Right lobe of liver (tissue), 6 donors: Measurements from ENCODE around the gene MEI1. TPM values are rescaled to one million over a fixed set of nuclear protein-coding genes. Genes with fewer than 3 reads are reported as not detected.

Source experiments
- ATAC-seq, 4 donors: fragments of 200-7000 bp; cut with Tn5 transposase; one replicate each; pipeline ENCODE4 v1.9.1; 2020; ENCODE audit warnings: mild to moderate bottlenecking in 4 of 4, moderate library complexity in 4 of 4
- DNase-seq, 3 donors: peaks; one replicate each; pipeline ENCODE4 v3.0.0-alpha.2; 2020
- H3K27ac ChIP-seq, 3 donors: fragments of 200-600 bp; one replicate each; pipeline ENCODE4 v1.8.0; 2022
- H3K27me3 ChIP-seq, 2 donors: fragments of 200-600 bp; one replicate each; pipeline ENCODE4 v1.8.0; 2022
- H3K36me3 ChIP-seq, 4 donors: fragments of 200-600 bp; sonication (generic) in 1 of 4; one replicate each; pipeline versions ENCODE4 v1.5.1 to v1.8.0; 2017 to 2022; ENCODE audit warnings: control low read depth in 1 of 4
- H3K4me1 ChIP-seq, 4 donors: fragments of 200-600 bp; sonication (generic) in 1 of 4; one replicate each; pipeline versions ENCODE4 v1.5.1 to v1.8.0; 2017 to 2022; ENCODE audit warnings: control low read depth in 1 of 4
- H3K4me3 ChIP-seq, 3 donors: fragments of 200-600 bp; one replicate each; pipeline ENCODE4 v1.8.0; 2022
- H3K9me3 ChIP-seq, 4 donors: fragments of 200-600 bp; sonication (generic) in 1 of 4; one replicate each; pipeline versions ENCODE4 v1.5.1 to v1.8.0; 2017 to 2022; ENCODE audit warnings: control low read depth in 1 of 4
- CTCF ChIP-seq, 4 donors: fragments of 200-600 bp in 3 of 4; fragments of 450-650 bp in 1 of 4; IDR thresholded peaks; one replicate each; pipeline versions ENCODE4 v1.5.1 to v1.8.0; 2016 to 2022; ENCODE audit warnings: antibody characterized with exemption in 4 of 4, mild to moderate bottlenecking in 2 of 4
- POLR2A ChIP-seq: fragments of 450-650 bp; IDR thresholded peaks from one replicate; pipeline ENCODE4 v1.6.1; 2017; ENCODE audit warnings: antibody characterized with exemption, mild to moderate bottlenecking
- WGBS: methylation state at CpG from one replicate; pipeline ENCODE4 v1.1.6; 2018; ENCODE audit warnings: low coverage, low lambda C conversion rate; ENCODE audit not compliant: insufficient coverage; ENCODE audit errors: missing lambda C conversion rate; 5-methylcytosine and 5-hydroxymethylcytosine counted together
- intact Hi-C, 2 donors: fragments of 100-400 bp; cut with DNase I; formaldehyde crosslinking; loops; one replicate each; pipeline versions ENCODE4 v1.11.2 to v1.14.1; 2022
- total RNA-seq, 6 experiments: library from RNA; depleted of rRNA in 2 of 6; stranded (reverse); fragments of >200 nt in 2 of 6; fragmentation: NEBNext Ultra II Directional in 3 of 6; extraction: Animal tissue kit (Norgen Biotek cat#: 25700) in 3 of 6; gene quantifications; one replicate each; pipeline versions ENCODE4 v1.1.0 to v1.2.4, GENCODE V29; 2016 to 2023
- donor health status: DM: no; HTN: yes; CAD: no.
- donor health status: DM: no; HTN: no; CAD: no.
- donor health status: DM: no; HTN: no; CAD: no.
- donor health status: DM: no; HTN: yes; CAD: no.
- donor health status: DM: no; HTN: yes; CAD: no.

The MEI1 gene
- total RNA-seq, 6 experiments from 2014 or later: 0.37 to 1.0 (median 0.60) TPM

DNA sequence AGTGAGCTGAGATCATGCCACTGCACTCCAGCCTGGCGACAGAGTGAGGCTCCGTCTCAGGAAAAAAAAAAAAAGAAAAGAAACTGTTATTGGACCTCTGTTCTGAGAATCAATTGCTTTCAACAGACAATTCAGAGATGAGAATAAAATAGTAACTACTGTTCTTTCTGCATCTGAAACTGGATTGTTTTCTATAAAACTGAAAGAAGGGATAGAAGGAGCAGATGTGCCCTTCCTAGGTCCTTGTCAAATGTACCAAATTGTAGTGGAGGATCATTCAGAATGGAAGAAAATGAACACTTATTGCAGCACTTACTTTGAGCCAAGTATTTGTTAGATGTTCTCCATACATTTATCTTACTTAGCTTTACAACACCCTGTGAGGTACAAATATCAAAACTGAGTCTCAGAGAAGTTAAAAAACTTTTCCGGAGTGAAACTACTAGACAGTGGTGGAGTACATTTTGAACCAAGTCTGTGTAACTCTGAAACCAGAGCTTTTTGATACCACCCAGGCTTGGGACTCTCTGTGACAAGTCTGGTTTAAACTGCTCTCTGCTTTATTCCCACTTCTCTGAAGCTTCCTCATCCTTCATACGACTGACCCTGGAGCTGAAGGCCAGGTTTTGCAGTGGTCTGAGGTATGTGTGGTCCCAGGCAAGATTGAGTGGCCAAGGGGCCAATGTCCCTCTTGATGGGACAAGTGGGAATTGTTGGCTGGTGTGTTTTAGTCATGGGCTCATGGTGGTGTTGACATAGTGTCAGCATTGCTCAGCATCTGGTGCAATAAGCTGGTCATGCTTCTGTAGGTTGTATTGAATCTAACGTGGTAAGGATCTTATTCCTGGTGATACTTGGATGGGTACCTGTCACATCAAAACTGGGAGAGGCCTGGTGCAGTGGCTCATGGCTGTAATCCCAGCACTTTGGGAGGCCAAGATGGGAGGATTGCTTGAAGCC lies 53.0 kb downstream of the MEI1 start:
- TF ChIP-seq CTCF (IDR thresholded peaks at IDR 0.05) (no peak), POLR2A (no peak)
- ATAC-seq (no peak), DNase-seq (no peak)
- Histone ChIP-seq H3K4me1 (no peaks in the 10 kb centered on the region), H3K27ac (no peak overlapping the region), H3K27me3 (no peaks in the 10 kb centered on the region), H3K9me3 (no peaks in the 10 kb centered on the region), H3K36me3 (no peaks in the 10 kb centered on the region), H3K4me3 (no peak overlapping the region)
- intact Hi-C loops: no loop called here
- 78% methylated on average over 5 of the region's 5 CpGs for WGBS

DNA sequence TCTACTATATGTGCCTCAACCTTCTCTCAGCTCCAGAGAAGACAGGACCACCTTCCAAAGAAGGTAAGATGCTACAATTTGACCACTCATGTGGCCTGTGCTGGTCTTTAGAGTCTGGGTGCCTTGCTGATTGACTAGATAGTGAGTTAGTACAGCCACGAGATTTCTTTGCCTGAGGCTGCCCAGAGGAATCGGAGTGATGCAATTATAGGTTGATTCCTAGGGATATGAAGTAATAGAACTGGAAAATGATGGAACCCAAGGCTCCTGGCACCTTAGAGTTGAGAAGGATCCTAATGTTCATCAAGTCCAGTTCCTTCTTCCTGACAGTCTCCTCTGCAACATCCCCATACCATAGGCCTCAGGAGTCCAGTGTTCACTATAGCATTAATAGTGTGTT lies 54.7 kb downstream of the MEI1 start:
- intact Hi-C loops: no loop called here
- H3K4me1 ChIP-seq: no peaks in the 10 kb centered on the region
- no peak overlapping the region for H3K4me3 ChIP-seq
- no peaks in the 10 kb centered on the region for H3K27me3 ChIP-seq
- no peaks in the 10 kb centered on the region for H3K36me3 ChIP-seq
- no peak overlapping the region for H3K27ac ChIP-seq
- WGBS: 50% methylated on average over 2 of the region's 2 CpGs
- DNase-seq: no peak
- no peak for ATAC-seq
- no peaks in the 10 kb centered on the region for H3K9me3 ChIP-seq
- no peak for TF ChIP-seq POLR2A
- TF ChIP-seq CTCF (IDR thresholded peaks at IDR 0.05): no peak

GRCh38 chr22:41757502-41757901 lies 58.2 kb downstream of the MEI1 start:
- H3K4me1 ChIP-seq: no peaks in the 10 kb centered on the region
- DNase-seq (no peak), ATAC-seq (no peak)
- intact Hi-C loops: no loop called here
- H3K4me3 ChIP-seq: no peak overlapping the region
- no peak overlapping the region for H3K27ac ChIP-seq
- H3K9me3 ChIP-seq: no peaks in the 10 kb centered on the region
- H3K36me3 ChIP-seq: no peaks in the 10 kb centered on the region
- no peaks in the 10 kb centered on the region for H3K27me3 ChIP-seq
- no peak for TF ChIP-seq POLR2A
- TF ChIP-seq CTCF (IDR thresholded peaks at IDR 0.05): no peak
- 100% methylated on average over 3 of the region's 5 CpGs for WGBS

GRCh38 chr22:41758231-41758630 lies 58.9 kb downstream of the MEI1 start:
- no peaks in the 10 kb centered on the region for H3K27me3 ChIP-seq
- H3K36me3 ChIP-seq: no peaks in the 10 kb centered on the region
- ATAC-seq (no peak), DNase-seq (no peak)
- H3K4me3 ChIP-seq: no peak overlapping the region
- intact Hi-C loops: no loop called here
- no peak overlapping the region for H3K27ac ChIP-seq
- TF ChIP-seq CTCF (IDR thresholded peaks at IDR 0.05) (no peak), POLR2A (no peak)
- 77% methylated on average over 2 of the region's 2 CpGs for WGBS
- H3K9me3 ChIP-seq: no peaks in the 10 kb centered on the region
- no peaks in the 10 kb centered on the region for H3K4me1 ChIP-seq
